GM12874 (cell line): ENCODE measurements around the gene TSKU.

Experiments
- TF ChIP-seq, protein P1 (sequence below): IDR thresholded peaks from 2 replicates; pipeline ENCODE4 v1.5.1; 2011; ENCODE audit warnings: low read depth, mild to moderate bottlenecking, control low read depth, low read length, moderate library complexity; ENCODE audit not compliant: insufficient read depth

Gene TSKU

DNA sequence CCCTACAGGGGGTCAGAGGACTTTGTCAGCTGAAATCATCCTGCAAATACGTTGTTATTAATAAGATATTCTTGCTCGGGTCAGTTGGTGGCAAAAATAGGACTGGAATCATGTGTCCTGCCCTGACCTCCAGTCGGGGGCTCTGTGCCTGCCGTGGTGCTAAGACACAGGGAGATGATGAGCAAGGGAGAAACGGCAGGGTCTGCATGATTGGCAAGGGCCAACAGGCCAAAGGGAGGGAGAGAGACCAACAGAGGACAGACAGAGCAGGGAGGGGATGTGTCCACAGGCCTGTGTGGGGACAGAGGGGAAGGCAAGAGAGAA lies 10.4 kb upstream of the TSKU start:
- TF ChIP-seq, protein P1, sequence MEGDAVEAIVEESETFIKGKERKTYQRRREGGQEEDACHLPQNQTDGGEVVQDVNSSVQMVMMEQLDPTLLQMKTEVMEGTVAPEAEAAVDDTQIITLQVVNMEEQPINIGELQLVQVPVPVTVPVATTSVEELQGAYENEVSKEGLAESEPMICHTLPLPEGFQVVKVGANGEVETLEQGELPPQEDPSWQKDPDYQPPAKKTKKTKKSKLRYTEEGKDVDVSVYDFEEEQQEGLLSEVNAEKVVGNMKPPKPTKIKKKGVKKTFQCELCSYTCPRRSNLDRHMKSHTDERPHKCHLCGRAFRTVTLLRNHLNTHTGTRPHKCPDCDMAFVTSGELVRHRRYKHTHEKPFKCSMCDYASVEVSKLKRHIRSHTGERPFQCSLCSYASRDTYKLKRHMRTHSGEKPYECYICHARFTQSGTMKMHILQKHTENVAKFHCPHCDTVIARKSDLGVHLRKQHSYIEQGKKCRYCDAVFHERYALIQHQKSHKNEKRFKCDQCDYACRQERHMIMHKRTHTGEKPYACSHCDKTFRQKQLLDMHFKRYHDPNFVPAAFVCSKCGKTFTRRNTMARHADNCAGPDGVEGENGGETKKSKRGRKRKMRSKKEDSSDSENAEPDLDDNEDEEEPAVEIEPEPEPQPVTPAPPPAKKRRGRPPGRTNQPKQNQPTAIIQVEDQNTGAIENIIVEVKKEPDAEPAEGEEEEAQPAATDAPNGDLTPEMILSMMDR = no peak

GRCh38 chr11:76773921-76774361 lies 9.2 kb upstream of the TSKU start:
- TF ChIP-seq, protein P1 = no peak

DNA sequence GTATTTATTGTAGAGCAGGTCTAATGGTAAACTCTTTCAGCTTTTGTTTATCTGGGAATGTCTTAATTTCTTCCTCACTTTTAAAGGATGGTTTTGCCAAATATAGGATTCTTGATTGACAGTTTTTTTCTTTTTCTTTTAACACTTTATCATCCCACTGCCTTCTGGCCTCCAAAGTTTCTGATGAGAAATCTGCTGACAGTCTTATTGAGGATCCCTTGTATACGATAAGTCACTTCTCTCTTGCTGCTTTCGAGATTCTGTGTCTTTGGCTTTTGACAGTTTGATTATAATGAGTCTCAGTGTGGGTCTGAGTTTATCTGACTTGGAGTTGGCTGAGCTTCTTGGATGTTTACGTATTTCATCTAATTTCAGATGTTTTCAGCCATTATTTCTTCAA lies 6.7 kb upstream of the TSKU start:
- TF ChIP-seq, protein P1 = no peak

GRCh38 chr11:76777305-76777704 lies 5.9 kb upstream of the TSKU start:
- TF ChIP-seq, protein P1 = no peak

GRCh38 chr11:76777876-76778275 lies 5.3 kb upstream of the TSKU start:
- TF ChIP-seq, protein P1 = no peak

- TF ChIP-seq, protein P1 = no peak
Observed at GRCh38 chr11:76778874-76779273, 4.3 kb upstream of the TSKU start.

DNA sequence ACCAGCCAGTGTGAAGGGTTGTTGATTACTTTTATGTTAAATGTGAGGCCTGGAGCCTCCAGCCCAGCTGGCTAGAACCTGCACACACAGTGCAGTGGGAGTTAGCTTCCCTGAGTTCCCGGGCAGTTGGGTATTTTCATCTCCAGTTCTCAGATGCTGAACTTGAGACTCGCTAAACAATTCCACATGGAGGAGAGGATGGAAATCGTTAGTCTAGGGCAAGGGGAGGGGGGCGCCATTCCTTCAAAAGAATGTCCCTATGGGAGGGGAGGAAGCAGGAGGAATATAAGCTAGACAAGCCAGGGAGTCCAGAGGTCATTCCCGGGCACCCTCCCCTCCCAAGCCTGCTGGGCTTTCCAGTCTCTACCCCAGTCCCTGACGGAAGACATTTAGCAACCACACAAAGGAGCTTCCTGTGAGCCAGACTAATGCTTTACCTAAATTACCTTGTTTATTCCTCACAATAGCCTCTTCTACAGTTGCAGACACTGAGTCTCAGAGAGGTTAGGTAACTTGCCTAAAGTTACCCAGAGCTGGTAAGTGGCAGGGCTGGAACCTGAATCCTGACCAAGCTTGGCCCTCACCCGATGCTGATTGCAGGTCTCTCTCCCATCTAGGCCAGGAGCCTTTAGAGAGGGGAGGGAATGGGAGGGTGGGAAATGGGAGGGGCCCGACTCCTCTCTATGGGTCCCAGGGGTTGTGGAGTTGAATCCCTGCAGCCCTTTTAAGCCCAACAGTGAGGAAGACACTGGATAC lies 1.9 kb upstream of the TSKU start:
- TF ChIP-seq, protein P1 = no peak
